ENCODE results near the gene PPP2CA. TPM values are rescaled to one million over a fixed set of nuclear protein-coding genes. Genes with fewer than 3 reads are reported as not detected.

Gene PPP2CA
- total and polyA plus RNA-seq, 8 donors: 109 to 153 (median 135) TPM

- intact Hi-C loops (cut with DNase I): no loop called here
- no peaks in the 10 kb centered on the region for H3K9me3 ChIP-seq
- peaks cover 4 to 7% of the 10 kb centered on the region in 2 donors for H3K4me1 ChIP-seq
- peak; percentile 56 for ATAC-seq
- H3K36me3 ChIP-seq: no peaks in the 10 kb centered on the region
- H3K27me3 ChIP-seq: no peaks in the 10 kb centered on the region
- no peak overlapping the region for H3K27ac ChIP-seq
- no peak for TF ChIP-seq CTCF (IDR thresholded peaks at IDR 0.05)
- no peak overlapping the region for H3K4me3 ChIP-seq
- DNase-seq: peak in 1 of 4 donors; percentile 62
These were observed 23.9 kb upstream of the PPP2CA start for GRCh38 chr5:134249469-134250379.

- no peak for TF ChIP-seq CTCF (IDR thresholded peaks at IDR 0.05)
- Histone ChIP-seq H3K27ac (no peak overlapping the region), H3K27me3 (no peaks in the 10 kb centered on the region), H3K4me1 (peaks cover 4 to 7% of the 10 kb centered on the region in 2 donors), H3K9me3 (no peaks in the 10 kb centered on the region), H3K4me3 (no peak overlapping the region), H3K36me3 (no peaks in the 10 kb centered on the region)
- intact Hi-C loops (cut with DNase I): no loop called here
- ATAC-seq (no peak), DNase-seq (no peak)
These were observed 22.4 kb upstream of the PPP2CA start for GRCh38 chr5:134248256-134248655.

GRCh38 chr5:134247428-134248224 is 21.8 kb upstream of the PPP2CA start:
- Histone ChIP-seq H3K27me3 (no peaks in the 10 kb centered on the region), H3K36me3 (no peaks in the 10 kb centered on the region), H3K9me3 (no peaks in the 10 kb centered on the region), H3K4me1 (peaks cover 4 to 7% of the 10 kb centered on the region in 2 donors), H3K4me3 (no peak overlapping the region), H3K27ac (no peak overlapping the region)
- peak; percentile 40 for ATAC-seq
- intact Hi-C loops (cut with DNase I): no loop called here
- no peak for TF ChIP-seq CTCF (IDR thresholded peaks at IDR 0.05)
- DNase-seq: no peak

- Histone ChIP-seq H3K9me3 (no peaks in the 10 kb centered on the region), H3K4me3 (no peak overlapping the region), H3K27me3 (no peaks in the 10 kb centered on the region), H3K36me3 (no peaks in the 10 kb centered on the region), H3K27ac (no peak overlapping the region), H3K4me1 (peaks cover 4 to 7% of the 10 kb centered on the region in 2 donors)
- intact Hi-C loops (cut with DNase I): no loop called here
- no peak for DNase-seq
- no peak for ATAC-seq
- no peak for TF ChIP-seq CTCF (IDR thresholded peaks at IDR 0.05)
These were observed 21.0 kb upstream of the PPP2CA start for GRCh38 chr5:134246771-134247427.

Measured in left lung (tissue), 10 donors.